ENCODE results near the gene CELF5.

- TF ChIP-seq, protein P1, sequence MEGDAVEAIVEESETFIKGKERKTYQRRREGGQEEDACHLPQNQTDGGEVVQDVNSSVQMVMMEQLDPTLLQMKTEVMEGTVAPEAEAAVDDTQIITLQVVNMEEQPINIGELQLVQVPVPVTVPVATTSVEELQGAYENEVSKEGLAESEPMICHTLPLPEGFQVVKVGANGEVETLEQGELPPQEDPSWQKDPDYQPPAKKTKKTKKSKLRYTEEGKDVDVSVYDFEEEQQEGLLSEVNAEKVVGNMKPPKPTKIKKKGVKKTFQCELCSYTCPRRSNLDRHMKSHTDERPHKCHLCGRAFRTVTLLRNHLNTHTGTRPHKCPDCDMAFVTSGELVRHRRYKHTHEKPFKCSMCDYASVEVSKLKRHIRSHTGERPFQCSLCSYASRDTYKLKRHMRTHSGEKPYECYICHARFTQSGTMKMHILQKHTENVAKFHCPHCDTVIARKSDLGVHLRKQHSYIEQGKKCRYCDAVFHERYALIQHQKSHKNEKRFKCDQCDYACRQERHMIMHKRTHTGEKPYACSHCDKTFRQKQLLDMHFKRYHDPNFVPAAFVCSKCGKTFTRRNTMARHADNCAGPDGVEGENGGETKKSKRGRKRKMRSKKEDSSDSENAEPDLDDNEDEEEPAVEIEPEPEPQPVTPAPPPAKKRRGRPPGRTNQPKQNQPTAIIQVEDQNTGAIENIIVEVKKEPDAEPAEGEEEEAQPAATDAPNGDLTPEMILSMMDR (conservative IDR thresholded peaks at IDR 0.05), result no peak
- TF ChIP-seq EZH2 (IDR thresholded peaks at IDR 0.05; ENCODE audit: low read depth), result no peak
These were observed 108.6 kb downstream of the CELF5 start for GRCh38 chr19:3333020-3333583.

All from PC-9 (cell line).